H9 (cell line): ENCODE data around the gene ARHGAP29. TPM values are rescaled to one million over a fixed set of nuclear protein-coding genes. Genes with fewer than 3 reads are reported as not detected.

Experiments used
- DNase-seq: peaks from one replicate; pipeline ENCODE4 v3.0.0-alpha.2; 2017
- H2AFZ ChIP-seq: one replicate; pipeline ENCODE4 v1.6.1; 2013; ENCODE audit warnings: mild to moderate bottlenecking, low read length, control low read depth, moderate library complexity
- H2AK5ac ChIP-seq: 2 replicates; pipeline ENCODE4 v1.6.1; 2013; ENCODE audit warnings: low read length, control low read depth, mixed read lengths; ENCODE audit not compliant: insufficient read length
- H2BK120ac ChIP-seq: one replicate; pipeline ENCODE4 v1.6.1; 2013; ENCODE audit warnings: low read depth, mild to moderate bottlenecking, low read length, control low read depth, inconsistent platforms; ENCODE audit not compliant: poor library complexity, severe bottlenecking
- H2BK12ac ChIP-seq: 2 replicates; pipeline ENCODE4 v1.6.1; 2013; ENCODE audit warnings: low read length, control low read depth, mixed read lengths, low read depth; ENCODE audit not compliant: insufficient read length
- H2BK15ac ChIP-seq: 2 replicates; pipeline ENCODE4 v1.6.1; 2013; ENCODE audit warnings: low read depth, low read length, control low read depth
- H2BK20ac ChIP-seq: one replicate; pipeline ENCODE4 v1.6.1; 2013; ENCODE audit warnings: low read depth, mild to moderate bottlenecking, low read length, control low read depth, inconsistent platforms; ENCODE audit not compliant: poor library complexity, severe bottlenecking
- H2BK5ac ChIP-seq: 2 replicates; pipeline ENCODE4 v1.6.1; 2013; ENCODE audit warnings: low read length, control low read depth, mixed read lengths; ENCODE audit not compliant: insufficient read length
- H3K14ac ChIP-seq: 2 replicates; pipeline ENCODE4 v1.6.1; 2013; ENCODE audit warnings: low read length, control low read depth; ENCODE audit not compliant: insufficient read depth
- H3K18ac ChIP-seq: 2 replicates; pipeline ENCODE4 v1.6.1; 2013; ENCODE audit warnings: low read depth, mild to moderate bottlenecking, mixed read lengths, low read length, control low read depth; ENCODE audit not compliant: insufficient read length
- H3K23ac ChIP-seq: 2 replicates; pipeline ENCODE4 v1.6.1; 2013; ENCODE audit warnings: low read length, control low read depth, mixed read lengths, low read depth; ENCODE audit not compliant: insufficient read length
- H3K23me2 ChIP-seq: 2 replicates; pipeline ENCODE4 v1.6.1; 2013; ENCODE audit warnings: low read depth, mild to moderate bottlenecking, mixed read lengths, low read length, control low read depth; ENCODE audit not compliant: insufficient read length, poor library complexity, severe bottlenecking
- H3K27ac ChIP-seq: 2 replicates; pipeline ENCODE4 v1.5.1; 2013; ENCODE audit warnings: low read length, control low read depth, mixed read lengths, low read depth; ENCODE audit not compliant: insufficient read length
- H3K27me3 ChIP-seq: 2 replicates; pipeline ENCODE4 v1.6.1; 2013; ENCODE audit warnings: low read length, control low read depth, inconsistent platforms; ENCODE audit not compliant: insufficient read depth
- H3K4ac ChIP-seq: 2 replicates; pipeline ENCODE4 v1.6.1; 2013; ENCODE audit warnings: low read depth, mild to moderate bottlenecking, control low read depth, inconsistent platforms, low read length, moderate library complexity
- H3K4me1 ChIP-seq: 2 replicates; pipeline ENCODE4 v1.6.1; 2013; ENCODE audit warnings: low read length, control low read depth, inconsistent platforms; ENCODE audit not compliant: insufficient read depth
- H3K4me2 ChIP-seq: 2 replicates; pipeline ENCODE4 v1.6.1; 2013; ENCODE audit warnings: low read length, control low read depth, mixed read lengths; ENCODE audit not compliant: insufficient read length, insufficient read depth
- H3K56ac ChIP-seq: 2 replicates; pipeline ENCODE4 v1.6.1; 2013; ENCODE audit warnings: low read depth, mild to moderate bottlenecking, mixed read lengths, low read length, control low read depth; ENCODE audit not compliant: insufficient read length
- H3K79me1 ChIP-seq: 2 replicates; pipeline ENCODE4 v1.6.1; 2013; ENCODE audit warnings: low read depth, mild to moderate bottlenecking, moderate library complexity, low read length, control low read depth, inconsistent platforms; ENCODE audit not compliant: insufficient read depth, poor library complexity, severe bottlenecking
- H3K79me2 ChIP-seq: 2 replicates; pipeline ENCODE4 v1.6.1; 2013; ENCODE audit warnings: low read length, control low read depth, inconsistent platforms; ENCODE audit not compliant: insufficient read depth
- H3K9ac ChIP-seq: 2 replicates; pipeline ENCODE4 v1.6.1; 2013; ENCODE audit warnings: low read length, control low read depth, mixed read lengths; ENCODE audit not compliant: insufficient read length; ENCODE audit errors: extremely low read depth
- H3K9me3 ChIP-seq: one replicate; pipeline ENCODE4 v1.6.1; 2013; ENCODE audit warnings: low read depth, low read length, inconsistent platforms; ENCODE audit not compliant: control insufficient read depth
- H3T11ph ChIP-seq: one replicate; pipeline ENCODE4 v1.6.1; 2013; ENCODE audit warnings: mild to moderate bottlenecking, low read length, control low read depth, inconsistent platforms
- H4K20me1 ChIP-seq: one replicate; pipeline ENCODE4 v1.6.1; 2013; ENCODE audit not compliant: control insufficient read depth, insufficient read length, insufficient read depth
- H4K5ac ChIP-seq: 2 replicates; pipeline ENCODE4 v1.6.1; 2013; ENCODE audit warnings: low read depth, mild to moderate bottlenecking, mixed read lengths, low read length, control low read depth; ENCODE audit not compliant: insufficient read length
- H4K8ac ChIP-seq: replicated peaks from 2 replicates; pipeline ENCODE4 v1.6.1; 2013; ENCODE audit warnings: low read length, control low read depth, mixed read lengths, low read depth; ENCODE audit not compliant: insufficient read length
- H4K91ac ChIP-seq: 2 replicates; pipeline ENCODE4 v1.6.1; 2013; ENCODE audit warnings: low read depth, mild to moderate bottlenecking, moderate library complexity, mixed read lengths, low read length, control low read depth; ENCODE audit not compliant: insufficient read length
- H3K27ac Mint-ChIP-seq, 3 experiments: 2 replicates in 2 of 3; 3 replicates in 1 of 3; pipeline ENCODE4 v1.8.0; 2020 to 2021; ENCODE audit warnings: mixed read lengths in 3 of 3, mild to moderate bottlenecking in 1 of 3, moderate library complexity in 1 of 3
- H3K27me3 Mint-ChIP-seq: 2 replicates; pipeline ENCODE4 v1.8.0; 2021; ENCODE audit warnings: low read depth, mild to moderate bottlenecking, moderate library complexity, mixed read lengths
- H3K36me3 Mint-ChIP-seq, 3 experiments: 2 replicates in 2 of 3; 3 replicates in 1 of 3; pipeline ENCODE4 v1.8.0; 2020 to 2021; ENCODE audit warnings: low read depth in 3 of 3, mixed read lengths in 3 of 3; ENCODE audit not compliant: insufficient read depth in 1 of 3
- H3K4me1 Mint-ChIP-seq, 2 experiments: 2 replicates each; pipeline ENCODE4 v1.8.0; 2020; ENCODE audit warnings: mixed read lengths in 2 of 2
- H3K4me3 Mint-ChIP-seq, 2 experiments: 2 replicates in 1 of 2; 3 replicates in 1 of 2; pipeline ENCODE4 v1.8.0; 2020 to 2021; ENCODE audit warnings: mild to moderate bottlenecking in 2 of 2, mixed read lengths in 2 of 2, moderate library complexity in 1 of 2
- H3K9me3 Mint-ChIP-seq, 2 experiments: 2 replicates in 1 of 2; 3 replicates in 1 of 2; pipeline ENCODE4 v1.8.0; 2020; ENCODE audit warnings: mild to moderate bottlenecking in 2 of 2, mixed read lengths in 2 of 2, moderate library complexity in 1 of 2
- CTCF ChIP-seq: fragments of 200-600 bp; sonication (generic); conservative IDR thresholded peaks from 3 replicates; pipeline ENCODE4 v1.8.0; 2021; ENCODE audit warnings: antibody characterized with exemption, mild to moderate bottlenecking
- WGBS: extraction: QIAGEN DNeasy Blood & Tissue Kit; methylation state at CpG from one replicate; pipeline ENCODE4 v1.1.7; 2013; ENCODE audit warnings: missing lambda C conversion rate, low lambda C conversion rate, mixed read lengths; ENCODE audit not compliant: insufficient read length; ENCODE audit errors: extremely low coverage; 5-methylcytosine and 5-hydroxymethylcytosine counted together
- total RNA-seq: library from RNA; stranded (reverse); gene quantifications from 2 replicates; pipeline ENCODE4 v1.2.1, GENCODE V29; 2021

The ARHGAP29 gene
- total RNA-seq, 1 experiment from 2014 or later, result 1.3 TPM

GRCh38 chr1:94281361-94282142, 44.2 kb upstream of the ARHGAP29 start:
- Histone ChIP-seq H3K79me1 (no peaks in the 10 kb centered on the region), H2BK15ac (no peak overlapping the region), H3K23ac (no peak overlapping the region), H2AFZ (no peak overlapping the region), H4K20me1 (no peaks in the 10 kb centered on the region), H3K9ac (no peak overlapping the region), H3K4ac (no peak overlapping the region), H2BK5ac (no peak overlapping the region), H2AK5ac (no peak overlapping the region), H3K56ac (no peak overlapping the region), H4K5ac (no peak overlapping the region), H3K23me2 (no peaks in the 10 kb centered on the region), H3K14ac (no peak overlapping the region), H2BK20ac (no peak overlapping the region), H4K91ac (no peak overlapping the region), H3K27me3 (no peaks in the 10 kb centered on the region), H3T11ph (no peak overlapping the region), H2BK12ac (no peak overlapping the region), H4K8ac (no peak overlapping the region), H3K9me3 (no peaks in the 10 kb centered on the region), H3K79me2 (no peaks in the 10 kb centered on the region), H3K4me1 (no peaks in the 10 kb centered on the region), H2BK120ac (no peak overlapping the region), H3K4me2 (no peak overlapping the region), H3K18ac (no peak overlapping the region), H3K27ac (no peak overlapping the region)
- Mint-ChIP-seq H3K36me3 (no peaks in the 10 kb centered on the region), H3K4me1 (no peaks in the 10 kb centered on the region), H3K9me3 (no peaks in the 10 kb centered on the region), H3K27me3 (peaks cover 22% of the 10 kb centered on the region), H3K4me3 (no peak overlapping the region), H3K27ac (no peak overlapping the region)
- no peak for TF ChIP-seq CTCF
- WGBS, result no CpG with 5 or more reads among the region's 6 CpGs
- DNase-seq, result no peak
